ENCODE results near the gene PLCE1. TPM values are rescaled to one million over a fixed set of nuclear protein-coding genes. Genes with fewer than 3 reads are reported as not detected.
"Not testable (repeated sequence)": the region's sequence is repeated elsewhere in the genome, so short reads cannot be mapped to it uniquely, and the experiment has no call there.

Gene PLCE1
- total and polyA plus RNA-seq, 10 of the 15 experiments (the other 5 are each of a cell fraction or from before 2014, with no cell fraction given) = under 0.01 to 1.2 (median 0.03) TPM

DNA sequence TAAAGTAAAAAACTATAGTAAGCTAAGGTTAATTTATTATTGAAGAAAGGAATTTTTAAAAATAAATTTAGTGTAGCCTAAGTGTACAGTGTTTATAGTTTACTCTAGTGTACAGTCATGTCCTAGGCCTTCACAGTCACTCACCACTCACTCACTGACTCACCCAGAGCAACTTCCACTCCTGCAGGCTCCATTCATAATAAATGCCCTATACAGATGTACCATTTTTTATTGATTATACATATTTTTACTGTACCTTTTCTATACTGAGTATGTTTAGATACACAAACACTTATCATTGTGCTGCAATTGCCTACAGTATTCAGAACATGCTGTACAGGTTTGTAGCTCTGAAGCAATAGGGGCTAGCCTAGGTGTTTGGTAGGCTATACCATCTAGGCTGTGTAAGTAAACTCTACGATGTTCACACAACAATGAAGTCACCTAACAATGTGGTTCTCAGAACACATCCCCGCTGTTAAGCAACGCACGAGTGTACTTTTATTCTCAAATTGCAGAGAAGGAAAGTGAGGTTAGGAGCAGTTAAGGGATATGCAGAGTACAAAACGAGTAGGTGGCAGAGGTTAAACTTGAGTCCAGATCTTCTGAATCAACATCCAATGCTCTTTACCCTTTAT lies 38.9 kb upstream of the PLCE1 start (continued):
- TF ChIP-seq, protein P1, sequence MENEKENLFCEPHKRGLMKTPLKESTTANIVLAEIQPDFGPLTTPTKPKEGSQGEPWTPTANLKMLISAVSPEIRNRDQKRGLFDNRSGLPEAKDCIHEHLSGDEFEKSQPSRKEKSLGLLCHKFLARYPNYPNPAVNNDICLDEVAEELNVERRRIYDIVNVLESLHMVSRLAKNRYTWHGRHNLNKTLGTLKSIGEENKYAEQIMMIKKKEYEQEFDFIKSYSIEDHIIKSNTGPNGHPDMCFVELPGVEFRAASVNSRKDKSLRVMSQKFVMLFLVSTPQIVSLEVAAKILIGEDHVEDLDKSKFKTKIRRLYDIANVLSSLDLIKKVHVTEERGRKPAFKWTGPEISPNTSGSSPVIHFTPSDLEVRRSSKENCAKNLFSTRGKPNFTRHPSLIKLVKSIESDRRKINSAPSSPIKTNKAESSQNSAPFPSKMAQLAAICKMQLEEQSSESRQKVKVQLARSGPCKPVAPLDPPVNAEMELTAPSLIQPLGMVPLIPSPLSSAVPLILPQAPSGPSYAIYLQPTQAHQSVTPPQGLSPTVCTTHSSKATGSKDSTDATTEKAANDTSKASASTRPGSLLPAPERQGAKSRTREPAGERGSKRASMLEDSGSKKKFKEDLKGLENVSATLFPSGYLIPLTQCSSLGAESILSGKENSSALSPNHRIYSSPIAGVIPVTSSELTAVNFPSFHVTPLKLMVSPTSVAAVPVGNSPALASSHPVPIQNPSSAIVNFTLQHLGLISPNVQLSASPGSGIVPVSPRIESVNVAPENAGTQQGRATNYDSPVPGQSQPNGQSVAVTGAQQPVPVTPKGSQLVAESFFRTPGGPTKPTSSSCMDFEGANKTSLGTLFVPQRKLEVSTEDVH (IDR thresholded peaks at IDR 0.05; ENCODE audit: low read depth, partially characterized antibody) = no peak
- TF ChIP-seq, protein P2, sequence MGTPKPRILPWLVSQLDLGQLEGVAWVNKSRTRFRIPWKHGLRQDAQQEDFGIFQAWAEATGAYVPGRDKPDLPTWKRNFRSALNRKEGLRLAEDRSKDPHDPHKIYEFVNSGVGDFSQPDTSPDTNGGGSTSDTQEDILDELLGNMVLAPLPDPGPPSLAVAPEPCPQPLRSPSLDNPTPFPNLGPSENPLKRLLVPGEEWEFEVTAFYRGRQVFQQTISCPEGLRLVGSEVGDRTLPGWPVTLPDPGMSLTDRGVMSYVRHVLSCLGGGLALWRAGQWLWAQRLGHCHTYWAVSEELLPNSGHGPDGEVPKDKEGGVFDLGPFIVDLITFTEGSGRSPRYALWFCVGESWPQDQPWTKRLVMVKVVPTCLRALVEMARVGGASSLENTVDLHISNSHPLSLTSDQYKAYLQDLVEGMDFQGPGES (IDR thresholded peaks at IDR 0.05) = no peak
- TF ChIP-seq CEBPB (IDR thresholded peaks at IDR 0.05; ENCODE audit: borderline replicate concordance in 1 of 2, low read depth in 2 of 2, low read length in 2 of 2) = no peak
- TF ChIP-seq PAX5 (IDR thresholded peaks at IDR 0.05; ENCODE audit: borderline replicate concordance, low read depth, low read length) = no peak
- TF ChIP-seq HDAC6 (IDR thresholded peaks at IDR 0.05; ENCODE audit: unreplicated experiment) = no peak
- no peak for TF ChIP-seq SUPT20H (IDR thresholded peaks at IDR 0.05; ENCODE audit: borderline replicate concordance, control insufficient read depth, low read depth, low read length)
- TF ChIP-seq NFIC (IDR thresholded peaks at IDR 0.05; ENCODE audit: low read depth, low read length) = no peak

DNA sequence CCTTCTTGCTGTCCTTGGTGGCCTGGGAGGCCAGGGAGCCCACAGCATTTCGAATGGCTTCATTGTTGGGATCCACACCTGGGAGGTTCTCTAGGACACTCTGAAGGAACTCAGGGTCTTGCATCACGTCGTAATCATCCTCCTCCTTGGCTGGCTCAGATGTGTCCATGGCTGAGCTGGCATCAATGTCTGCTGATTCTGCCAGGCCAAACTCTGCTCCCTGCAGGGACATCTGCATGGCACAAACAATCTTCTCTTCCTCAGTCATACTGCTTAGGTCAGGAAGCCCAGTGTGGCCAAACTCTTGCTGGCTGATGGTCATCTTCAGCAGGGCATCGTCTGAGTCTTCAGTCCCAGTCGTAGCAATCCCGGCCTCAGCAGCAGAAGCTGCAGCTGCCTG lies 34.9 kb upstream of the PLCE1 start:
- ATAC-seq (no peak), DNase-seq (ENCODE audit: low read depth, low spot score) (no peak), FAIRE-seq (no peak)
- ChIA-PET RAD21 (ENCODE audit: unreplicated experiment) (no interaction called here), SMC1A (ENCODE audit: uncharacterized antibody, unreplicated experiment) (interaction anchor here (0.6 kb wide), 1 partner anchor 537 kb away, joined by 3 read pairs; no protein-coding TSS in a partner anchor), CTCF (no interaction called here), POLR2A (no interaction called here)
- no peak for TF ChIP-seq RB1 (IDR thresholded peaks at IDR 0.05; ENCODE audit: borderline replicate concordance)
- TF ChIP-seq, protein P3, sequence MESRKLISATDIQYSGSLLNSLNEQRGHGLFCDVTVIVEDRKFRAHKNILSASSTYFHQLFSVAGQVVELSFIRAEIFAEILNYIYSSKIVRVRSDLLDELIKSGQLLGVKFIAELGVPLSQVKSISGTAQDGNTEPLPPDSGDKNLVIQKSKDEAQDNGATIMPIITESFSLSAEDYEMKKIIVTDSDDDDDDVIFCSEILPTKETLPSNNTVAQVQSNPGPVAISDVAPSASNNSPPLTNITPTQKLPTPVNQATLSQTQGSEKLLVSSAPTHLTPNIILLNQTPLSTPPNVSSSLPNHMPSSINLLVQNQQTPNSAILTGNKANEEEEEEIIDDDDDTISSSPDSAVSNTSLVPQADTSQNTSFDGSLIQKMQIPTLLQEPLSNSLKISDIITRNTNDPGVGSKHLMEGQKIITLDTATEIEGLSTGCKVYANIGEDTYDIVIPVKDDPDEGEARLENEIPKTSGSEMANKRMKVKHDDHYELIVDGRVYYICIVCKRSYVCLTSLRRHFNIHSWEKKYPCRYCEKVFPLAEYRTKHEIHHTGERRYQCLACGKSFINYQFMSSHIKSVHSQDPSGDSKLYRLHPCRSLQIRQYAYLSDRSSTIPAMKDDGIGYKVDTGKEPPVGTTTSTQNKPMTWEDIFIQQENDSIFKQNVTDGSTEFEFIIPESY (IDR thresholded peaks at IDR 0.05) = no peak
- no peak overlapping the region for H3K4me2 ChIP-seq (ENCODE audit: control insufficient read depth, insufficient read depth)
- H3K9ac ChIP-seq (ENCODE audit: control insufficient read depth, insufficient read depth, low read length) = no peak overlapping the region
- intact Hi-C loops (cut with micrococcal nuclease; ENCODE audit: unreplicated experiment) (no loop called here), in situ Hi-C loops (cut with MboI) (no loop called here)
- H3K36me3 ChIP-seq (ENCODE audit: control insufficient read depth in 2 of 2, insufficient read depth in 2 of 2, low read length in 1 of 2) = no peaks in the 10 kb centered on the region
- no peak overlapping the region for H3K4me3 ChIP-seq
- no peaks in the 10 kb centered on the region for H3K79me2 ChIP-seq (ENCODE audit: control insufficient read depth, insufficient read depth, low read length)
- no TSS peak for BruUV-seq (replicated peaks)
- H3K27ac ChIP-seq (ENCODE audit: control insufficient read depth, insufficient read depth) = no peak overlapping the region
- H3K9me3 ChIP-seq (replicated peaks; ENCODE audit: control insufficient read depth, insufficient read depth, low read length) = no peaks in the 10 kb centered on the region
- no peaks in the 10 kb centered on the region for H3K27me3 ChIP-seq (replicated peaks in 1 of 2; ENCODE audit: control insufficient read depth in 2 of 2, insufficient read depth in 2 of 2, low read length in 1 of 2)
- H4K20me1 ChIP-seq (ENCODE audit: control insufficient read depth, insufficient read depth) = no peaks in the 10 kb centered on the region
- 65% methylated on average over 6 of the region's 6 CpGs for WGBS (ENCODE audit: insufficient coverage, insufficient replicate concordance, low lambda C conversion rate, missing lambda C conversion rate)
- no peak overlapping the region for H2AFZ ChIP-seq (ENCODE audit: control insufficient read depth, low read depth, low read length)
- H3K4me1 ChIP-seq (ENCODE audit: control insufficient read depth, insufficient read depth, low read length) = no peaks in the 10 kb centered on the region

DNA sequence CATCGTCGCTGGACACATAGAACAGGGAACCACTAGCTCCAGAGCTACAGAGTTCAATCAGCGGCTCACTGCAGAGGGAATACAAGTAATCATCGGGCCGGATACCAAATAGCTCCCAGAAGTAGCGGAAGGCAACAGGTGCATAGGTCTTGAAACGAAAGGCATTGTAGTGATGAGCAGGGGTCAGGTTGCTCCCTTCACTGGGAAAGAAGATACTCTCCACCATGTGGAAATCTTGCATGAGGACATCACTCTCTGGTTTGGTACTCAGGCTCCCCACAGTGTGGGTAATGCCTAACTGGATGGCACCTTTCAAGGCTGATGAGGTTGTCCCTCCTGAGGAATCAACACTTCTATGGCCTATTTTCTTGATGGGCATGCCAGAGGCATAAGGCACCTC lies 32.7 kb upstream of the PLCE1 start:
- FAIRE-seq; H3K4me3 ChIP-seq; H4K20me1 ChIP-seq (ENCODE audit: control insufficient read depth, insufficient read depth); H3K27ac ChIP-seq (ENCODE audit: control insufficient read depth, insufficient read depth); H3K27me3 ChIP-seq (replicated peaks in 1 of 2; ENCODE audit: control insufficient read depth in 2 of 2, insufficient read depth in 2 of 2, low read length in 1 of 2); H2AFZ ChIP-seq (ENCODE audit: control insufficient read depth, low read depth, low read length); H3K79me2 ChIP-seq (ENCODE audit: control insufficient read depth, insufficient read depth, low read length); H3K9me3 ChIP-seq (replicated peaks; ENCODE audit: control insufficient read depth, insufficient read depth, low read length); H3K9ac ChIP-seq (ENCODE audit: control insufficient read depth, insufficient read depth, low read length); BruUV-seq (replicated peaks); DNase-seq (ENCODE audit: low read depth, low spot score); H3K36me3 ChIP-seq (ENCODE audit: control insufficient read depth in 2 of 2, insufficient read depth in 2 of 2, low read length in 1 of 2); H3K4me1 ChIP-seq (ENCODE audit: control insufficient read depth, insufficient read depth, low read length); SMC1A ChIA-PET (ENCODE audit: uncharacterized antibody, unreplicated experiment); RAD21 ChIA-PET (ENCODE audit: unreplicated experiment); CTCF ChIA-PET; H3K4me2 ChIP-seq (ENCODE audit: control insufficient read depth, insufficient read depth); in situ Hi-C loops (cut with MboI); POLR2A ChIA-PET; intact Hi-C loops (cut with micrococcal nuclease; ENCODE audit: unreplicated experiment); ATAC-seq: not testable (repeated sequence)
- 70% methylated on average over 7 of the region's 7 CpGs for WGBS (ENCODE audit: insufficient coverage, insufficient replicate concordance, low lambda C conversion rate, missing lambda C conversion rate)

All from GM12878 (cell line).